ENCODE data around the gene SERPINI1. TPM values are rescaled to one million over a fixed set of nuclear protein-coding genes. Genes with fewer than 3 reads are reported as not detected.

SERPINI1 gene
- total and polyA plus RNA-seq, 2 of the 8 experiments (the other 6 are each of a cell fraction or from before 2014, with no cell fraction given), result 5.3 to 9.9 TPM

DNA sequence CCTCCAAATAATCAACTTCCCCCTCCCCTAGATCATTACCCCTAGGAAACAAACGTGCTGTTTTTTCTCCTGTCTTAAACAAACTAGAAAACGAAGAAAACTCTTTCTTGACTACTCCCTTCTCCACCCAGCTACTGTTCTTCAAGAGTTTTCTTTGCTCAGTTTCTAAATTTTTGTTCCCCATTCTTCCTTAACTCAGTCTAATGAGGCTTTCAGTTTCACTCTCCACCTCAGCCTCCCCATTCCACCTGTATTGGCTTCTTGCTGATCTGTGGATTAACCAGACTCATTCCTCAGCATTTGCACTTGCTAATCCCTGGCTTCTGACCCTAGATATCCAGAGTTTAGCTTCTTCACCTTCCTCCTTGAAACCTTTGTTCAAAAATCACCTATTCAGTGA is 26.8 kb downstream of the SERPINI1 start:
- H4K91ac ChIP-seq (replicated peaks; ENCODE audit: insufficient read length, low read length), result no peak overlapping the region
- H3K56ac ChIP-seq (replicated peaks; ENCODE audit: insufficient read length, low read depth, low read length), result no peak overlapping the region
- no peak overlapping the region for H2AFZ ChIP-seq (ENCODE audit: low read length)
- no peaks in the 10 kb centered on the region for H3K27me3 ChIP-seq (replicated peaks in 1 of 4; ENCODE audit: control insufficient read depth in 3 of 4, extremely low read depth in 1 of 4, insufficient read depth in 3 of 4, low read length in 3 of 4)
- H3K27ac ChIP-seq (ENCODE audit: low read depth, low read length), result no peak overlapping the region
- H4K5ac ChIP-seq (ENCODE audit: insufficient read length, low read depth, low read length), result no peak overlapping the region
- no peak overlapping the region for H2BK15ac ChIP-seq (ENCODE audit: low read length)
- no peak overlapping the region for H4K8ac ChIP-seq (ENCODE audit: extremely low read depth, insufficient read depth, low read length)
- no peak overlapping the region for H3K9ac ChIP-seq (replicated peaks in 1 of 4; ENCODE audit: extremely low read depth in 1 of 4, low read depth in 3 of 4, low read length in 3 of 4)
- H3K23ac ChIP-seq (ENCODE audit: insufficient read length), result no peak overlapping the region
- H3K23me2 ChIP-seq (ENCODE audit: low read depth, low read length), result no peaks in the 10 kb centered on the region
- no peak overlapping the region for H2BK12ac ChIP-seq (ENCODE audit: low read depth, low read length)
- ChIA-PET CTCF (ENCODE audit: partially characterized antibody) (no interaction called here), POLR2A (ENCODE audit: partially characterized antibody) (no interaction called here)
- H3K4me3 ChIP-seq (ENCODE audit: extremely low read depth in 1 of 4, insufficient read depth in 2 of 4, low read depth in 3 of 4, low read length in 4 of 4), result no peak overlapping the region
- H2BK5ac ChIP-seq (ENCODE audit: low read depth, low read length), result no peak overlapping the region
- WGBS, 2 experiments (ENCODE audit: extremely low coverage in 1 of 2, insufficient coverage in 1 of 2, insufficient read length in 1 of 2, insufficient replicate concordance in 2 of 2, low coverage in 1 of 2, low lambda C conversion rate in 2 of 2, missing lambda C conversion rate in 1 of 2), result 90% methylated on average over 2 of the region's 2 CpGs; no CpG with 5 or more reads in 1 of the 2 experiments
- FAIRE-seq (no peak), DNase-seq (ENCODE audit: low read depth in 1 of 2, low spot score in 2 of 2) (no peak)
- H3K4ac ChIP-seq (replicated peaks; ENCODE audit: insufficient read length, low read depth, low read length), result no peak overlapping the region
- H3K9me3 ChIP-seq (ENCODE audit: insufficient read depth in 2 of 2, low read depth in 1 of 2, low read length in 1 of 2), result peaks cover 8 to 11% of the 10 kb centered on the region in 2 experiments; a peak in 3 of 4 replicates
- H3K36me3 ChIP-seq (ENCODE audit: control insufficient read depth in 2 of 4, insufficient read depth in 4 of 4, low read length in 3 of 4), result no peaks in the 10 kb centered on the region; a peak in 3 of 8 replicates
- no peaks in the 10 kb centered on the region for H3K79me1 ChIP-seq (ENCODE audit: low read depth, low read length)
- no peaks in the 10 kb centered on the region for H3K79me2 ChIP-seq (ENCODE audit: control insufficient read depth in 1 of 2, insufficient read depth in 2 of 2, low read length in 2 of 2)
- H4K20me1 ChIP-seq (replicated peaks in 1 of 2; ENCODE audit: control insufficient read depth in 1 of 2, insufficient read depth in 2 of 2, low read length in 2 of 2), result no peaks in the 10 kb centered on the region
- H3K14ac ChIP-seq (ENCODE audit: insufficient read length), result no peak overlapping the region
- TF ChIP-seq KDM4A (IDR thresholded peaks at IDR 0.05; ENCODE audit: low read depth, low read length, severe bottlenecking), result no peak
- TF ChIP-seq KDM1A (IDR thresholded peaks at IDR 0.05; ENCODE audit: borderline replicate concordance, low read length), result no peak
- TF ChIP-seq BRCA1 (IDR thresholded peaks at IDR 0.05; ENCODE audit: low read depth, low read length), result no peak
- no peak overlapping the region for H3K18ac ChIP-seq (ENCODE audit: extremely low read depth, low read length)
- H2BK120ac ChIP-seq (replicated peaks; ENCODE audit: low read depth, low read length), result no peak overlapping the region
- no peak overlapping the region for H3K4me2 ChIP-seq (ENCODE audit: insufficient read depth in 1 of 2, low read depth in 2 of 2, low read length in 2 of 2)
- no peak overlapping the region for H2AK5ac ChIP-seq (ENCODE audit: low read depth, low read length)
- no peaks in the 10 kb centered on the region for H3K4me1 ChIP-seq (replicated peaks in 1 of 4; ENCODE audit: control insufficient read depth in 3 of 4, insufficient read depth in 4 of 4, low read length in 3 of 4)
- no peak overlapping the region for H2BK20ac ChIP-seq (ENCODE audit: low read length)

Measured in H1 (cell line).